SK-N-SH (cell line): Measurements from ENCODE around the gene POU2F1. TPM values are rescaled to one million over a fixed set of nuclear protein-coding genes. Genes with fewer than 3 reads are reported as not detected.

Source experiments
- CTCF ChIA-PET: fragments of 300-600, 350-600 bp; formaldehyde crosslinking; extraction: SDS; loops from one replicate; lab custom pipeline; 2021; lab: Yijun Ruan, JAX
- POLR2A ChIA-PET: fragments of 350-600 bp; sonication (Branson Sonifier 250); formaldehyde crosslinking; extraction: SDS; loops from one replicate; lab custom pipeline; 2020; ENCODE audit warnings: antibody characterized with exemption, inconsistent platforms; lab: Yijun Ruan, JAX
- DNase-seq: peaks from one replicate; pipeline ENCODE4 v3.0.0; 2012
- H2AFZ ChIP-seq: fragments of 200-600 bp; sonication (generic); 2 replicates; pipeline ENCODE4 v1.8.1; 2016; ENCODE audit warnings: antibody characterized with exemption, mild to moderate bottlenecking, low read depth
- H3F3A ChIP-seq: fragments of 200-600 bp; sonication (generic); replicated peaks from 2 replicates; pipeline ENCODE3; 2016; ENCODE audit warnings: antibody characterized with exemption, mild to moderate bottlenecking; ENCODE audit not compliant: insufficient read depth
- H3K27ac ChIP-seq, 2 experiments: fragments of 200-500 bp in 1 of 2; fragments of 200-600 bp in 1 of 2; sonication (Bioruptor generic) in 1 of 2; sonication (generic), shearing (Covaris generic) in 1 of 2; 2 replicates each; pipeline versions ENCODE4 v1.5.1 to v1.6.1; 2014 to 2016; ENCODE audit warnings: low read depth in 2 of 2, inconsistent platforms in 1 of 2, low read length in 1 of 2, mild to moderate bottlenecking in 1 of 2, mixed read lengths in 1 of 2
- H3K27me3 ChIP-seq: fragments of 200-600 bp; sonication (generic), shearing (Covaris generic); 2 replicates; pipeline ENCODE4 v1.6.1; 2016; ENCODE audit warnings: mixed run types; ENCODE audit not compliant: insufficient read depth
- H3K36me3 ChIP-seq, 2 experiments: fragments of 200-500 bp in 1 of 2; fragments of 200-600 bp in 1 of 2; sonication (Bioruptor generic) in 1 of 2; sonication (generic) in 1 of 2; replicated peaks in 1 of 2; 2 replicates each; pipeline versions ENCODE3 to v1.5.1; 2014 to 2016; ENCODE audit warnings: low read length in 1 of 2, mild to moderate bottlenecking in 1 of 2; ENCODE audit not compliant: insufficient read depth in 2 of 2, control insufficient read depth in 1 of 2
- H3K4me1 ChIP-seq, 2 experiments: fragments of 200-500 bp in 1 of 2; fragments of 200-600 bp in 1 of 2; sonication (Bioruptor generic) in 1 of 2; sonication (generic), shearing (Covaris generic) in 1 of 2; 2 replicates each; pipeline versions ENCODE4 v1.5.1 to v1.6.1; 2014 to 2016; ENCODE audit warnings: low read depth in 1 of 2, low read length in 1 of 2, mixed run types in 1 of 2; ENCODE audit not compliant: insufficient read depth in 2 of 2, control insufficient read depth in 1 of 2
- H3K4me2 ChIP-seq: fragments of 200-600 bp; sonication (generic), shearing (Covaris generic); 2 replicates; pipeline ENCODE4 v1.6.1; 2017; ENCODE audit warnings: mixed run types
- H3K4me3 ChIP-seq, 2 experiments: fragments of 200-500 bp in 1 of 2; fragments of 200-600 bp in 1 of 2; sonication (Bioruptor generic) in 1 of 2; sonication (generic), shearing (Covaris generic) in 1 of 2; 2 replicates each; pipeline versions ENCODE4 v1.5.1 to v1.8.1; 2014 to 2016; ENCODE audit warnings: low read depth in 2 of 2, inconsistent platforms in 1 of 2, low read length in 1 of 2, mild to moderate bottlenecking in 1 of 2, mixed read lengths in 1 of 2, moderate library complexity in 1 of 2
- H3K79me2 ChIP-seq: fragments of 200-600 bp; sonication (generic); 2 replicates; pipeline ENCODE4 v1.8.1; 2017; ENCODE audit warnings: mild to moderate bottlenecking; ENCODE audit not compliant: insufficient read depth
- H3K9ac ChIP-seq: fragments of 200-600 bp; sonication (generic); 2 replicates; pipeline ENCODE4 v1.6.1; 2017; ENCODE audit warnings: mixed run types
- H3K9me2 ChIP-seq: fragments of 200-600 bp; sonication (generic); 2 replicates; pipeline ENCODE4 v1.6.1; 2017; ENCODE audit warnings: mixed run types
- H3K9me3 ChIP-seq: fragments of 200-600 bp; sonication (generic); 2 replicates; pipeline ENCODE4 v1.6.1; 2017; ENCODE audit warnings: mixed run types, mild to moderate bottlenecking, moderate library complexity
- H4K20me1 ChIP-seq: fragments of 200-600 bp; sonication (generic); 2 replicates; pipeline ENCODE4 v1.6.1; 2017; ENCODE audit warnings: mild to moderate bottlenecking, mixed run types; ENCODE audit not compliant: insufficient read depth
- CHD2 ChIP-seq: fragments of 150-350 bp; IDR thresholded peaks from 2 replicates; pipeline ENCODE4 v1.6.1; 2018; ENCODE audit warnings: low read length; ENCODE audit not compliant: partially characterized antibody
- EP300 ChIP-seq, 2 experiments: IDR thresholded peaks; 2 replicates each; pipeline versions ENCODE4 v1.4.0 to v1.6.1; 2012; ENCODE audit warnings: borderline replicate concordance in 1 of 2, low read depth in 1 of 2, low read length in 1 of 2
- EZH2phosphoT487 ChIP-seq: fragments of 200-600 bp; sonication (generic); IDR thresholded peaks from 2 replicates; pipeline ENCODE4 v1.6.1; 2017; ENCODE audit warnings: low read depth, mixed run types, mild to moderate bottlenecking, antibody characterized with exemption, moderate library complexity, borderline replicate concordance
- FOSL2 ChIP-seq: IDR thresholded peaks from 2 replicates; pipeline ENCODE4 v1.4.0; 2012; ENCODE audit warnings: low read depth, mild to moderate bottlenecking, moderate library complexity, borderline replicate concordance
- FOXJ3 ChIP-seq: sonication (generic); formaldehyde crosslinking; IDR thresholded peaks from 2 replicates; pipeline ENCODE4 v1.5.1; 2020; ENCODE audit warnings: mild to moderate bottlenecking, missing genetic modification reagents
- GABPA ChIP-seq: IDR thresholded peaks from 2 replicates; pipeline ENCODE4 v1.4.0; 2012; ENCODE audit warnings: low read depth, mild to moderate bottlenecking
- GATA2 ChIP-seq: sonication (generic); formaldehyde crosslinking; IDR thresholded peaks from 2 replicates; pipeline ENCODE4 v1.5.0; 2020; ENCODE audit warnings: mild to moderate bottlenecking, missing genetic modification reagents
- NFIC ChIP-seq: IDR thresholded peaks from 2 replicates; pipeline ENCODE4 v1.4.0; 2012; ENCODE audit warnings: borderline replicate concordance
- POLR2AphosphoS5 ChIP-seq: IDR thresholded peaks from 2 replicates; pipeline ENCODE4 v1.6.1; 2012; ENCODE audit warnings: low read depth, low read length
- RCOR1 ChIP-seq: fragments of 150-350 bp; IDR thresholded peaks from 2 replicates; pipeline ENCODE4 v1.6.1; 2017; ENCODE audit warnings: antibody characterized with exemption, low read length
- RFX5 ChIP-seq: IDR thresholded peaks from 2 replicates; pipeline ENCODE4 v1.6.1; 2012; ENCODE audit warnings: mild to moderate bottlenecking, improper control_type of control experiment, low read length
- RXRA ChIP-seq: IDR thresholded peaks from 2 replicates; pipeline ENCODE4 v1.4.0; 2012; ENCODE audit warnings: low read depth, mild to moderate bottlenecking, borderline replicate concordance
- SIN3A ChIP-seq: IDR thresholded peaks from 2 replicates; pipeline ENCODE4 v1.6.1; 2012; ENCODE audit warnings: low read depth, mild to moderate bottlenecking, low read length, moderate library complexity, borderline replicate concordance
- SMC3 ChIP-seq: IDR thresholded peaks from 2 replicates; pipeline ENCODE4 v1.6.1; 2012; ENCODE audit warnings: low read depth, low read length, improper control_type of control experiment
- TEAD4 ChIP-seq: IDR thresholded peaks from 2 replicates; pipeline ENCODE4 v1.4.0; 2012; ENCODE audit warnings: mild to moderate bottlenecking, borderline replicate concordance; ENCODE audit not compliant: insufficient read depth
- polyA plus RNA-seq, 3 experiments: library from polyadenylated mRNA; depleted of rRNA; stranded (reverse); fragments of >200 nt; gene quantifications; 2 replicates each; pipeline ENCODE4 v1.2.3, GENCODE V29; 2012
- TF ChIP-seq, protein P1 (sequence below): IDR thresholded peaks from 2 replicates; pipeline ENCODE4 v1.4.0; 2012; ENCODE audit warnings: low read depth, borderline replicate concordance
- TF ChIP-seq, protein P2 (sequence below): IDR thresholded peaks from 2 replicates; pipeline ENCODE4; 2012
- TF ChIP-seq, protein P3 (sequence below): IDR thresholded peaks from 2 replicates; pipeline ENCODE4 v1.4.0; 2012; ENCODE audit warnings: low read depth, borderline replicate concordance

The POU2F1 gene
- polyA plus RNA-seq, 1 of the 3 experiments (the other 2 are of a cell fraction), result 1.2 TPM

DNA sequence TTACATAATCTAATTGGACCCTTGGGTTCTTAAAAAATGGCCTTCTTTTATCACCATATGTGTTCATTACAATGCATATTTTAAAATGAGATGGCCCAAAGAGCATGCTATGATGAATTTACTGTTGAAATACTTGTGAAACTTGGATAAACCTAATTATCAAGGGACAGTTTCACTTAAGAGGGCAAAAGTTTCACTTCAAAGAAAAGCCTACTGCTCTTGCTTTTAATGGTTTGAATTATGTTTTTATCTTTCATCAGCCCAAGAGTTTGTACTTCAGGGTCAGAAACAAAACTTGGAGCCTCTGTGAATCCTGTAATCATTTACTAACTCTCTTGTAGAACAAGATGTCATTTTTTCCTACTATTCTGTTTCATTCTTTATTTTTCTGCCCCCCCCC is 32.3 kb downstream of the POU2F1 start:
- no peak overlapping the region for H3K4me3 ChIP-seq
- no peaks in the 10 kb centered on the region for H3K27me3 ChIP-seq
- H3K4me2 ChIP-seq, result no peak overlapping the region
- CTCF ChIA-PET, result interaction anchor here (3.0 kb wide), 1 partner anchor 15 kb away, joined by 10 read pairs; no protein-coding TSS in a partner anchor
- POLR2A ChIA-PET, result no interaction called here
- no peaks in the 10 kb centered on the region for H3K9me2 ChIP-seq
- peaks cover 8% of the 10 kb centered on the region; the same call in 1 of the 2 replicates for H4K20me1 ChIP-seq
- TF ChIP-seq SMC3 (no peak), POLR2AphosphoS5 (no peak), GABPA (no peak), SIN3A (no peak), CHD2 (no peak), FOXJ3 (no peak), EZH2phosphoT487 (no peak), TEAD4 (no peak), GATA2 (CRISPR knock-in tag) (no peak), RXRA (no peak), NFIC (no peak), FOSL2 (no peak), EP300 (IDR thresholded peaks at IDR 0.05; ENCODE audit: borderline replicate concordance in 1 of 2, low read depth in 1 of 2, low read length in 1 of 2) (no peak), RCOR1 (no peak), RFX5 (no peak)
- TF ChIP-seq, protein P1, sequence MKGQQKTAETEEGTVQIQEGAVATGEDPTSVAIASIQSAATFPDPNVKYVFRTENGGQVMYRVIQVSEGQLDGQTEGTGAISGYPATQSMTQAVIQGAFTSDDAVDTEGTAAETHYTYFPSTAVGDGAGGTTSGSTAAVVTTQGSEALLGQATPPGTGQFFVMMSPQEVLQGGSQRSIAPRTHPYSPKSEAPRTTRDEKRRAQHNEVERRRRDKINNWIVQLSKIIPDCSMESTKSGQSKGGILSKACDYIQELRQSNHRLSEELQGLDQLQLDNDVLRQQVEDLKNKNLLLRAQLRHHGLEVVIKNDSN, result no peak
- TF ChIP-seq, protein P2, sequence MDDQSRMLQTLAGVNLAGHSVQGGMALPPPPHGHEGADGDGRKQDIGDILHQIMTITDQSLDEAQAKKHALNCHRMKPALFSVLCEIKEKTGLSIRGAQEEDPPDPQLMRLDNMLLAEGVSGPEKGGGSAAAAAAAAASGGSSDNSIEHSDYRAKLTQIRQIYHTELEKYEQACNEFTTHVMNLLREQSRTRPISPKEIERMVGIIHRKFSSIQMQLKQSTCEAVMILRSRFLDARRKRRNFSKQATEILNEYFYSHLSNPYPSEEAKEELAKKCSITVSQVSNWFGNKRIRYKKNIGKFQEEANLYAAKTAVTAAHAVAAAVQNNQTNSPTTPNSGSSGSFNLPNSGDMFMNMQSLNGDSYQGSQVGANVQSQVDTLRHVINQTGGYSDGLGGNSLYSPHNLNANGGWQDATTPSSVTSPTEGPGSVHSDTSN, result no peak
- TF ChIP-seq, protein P3, sequence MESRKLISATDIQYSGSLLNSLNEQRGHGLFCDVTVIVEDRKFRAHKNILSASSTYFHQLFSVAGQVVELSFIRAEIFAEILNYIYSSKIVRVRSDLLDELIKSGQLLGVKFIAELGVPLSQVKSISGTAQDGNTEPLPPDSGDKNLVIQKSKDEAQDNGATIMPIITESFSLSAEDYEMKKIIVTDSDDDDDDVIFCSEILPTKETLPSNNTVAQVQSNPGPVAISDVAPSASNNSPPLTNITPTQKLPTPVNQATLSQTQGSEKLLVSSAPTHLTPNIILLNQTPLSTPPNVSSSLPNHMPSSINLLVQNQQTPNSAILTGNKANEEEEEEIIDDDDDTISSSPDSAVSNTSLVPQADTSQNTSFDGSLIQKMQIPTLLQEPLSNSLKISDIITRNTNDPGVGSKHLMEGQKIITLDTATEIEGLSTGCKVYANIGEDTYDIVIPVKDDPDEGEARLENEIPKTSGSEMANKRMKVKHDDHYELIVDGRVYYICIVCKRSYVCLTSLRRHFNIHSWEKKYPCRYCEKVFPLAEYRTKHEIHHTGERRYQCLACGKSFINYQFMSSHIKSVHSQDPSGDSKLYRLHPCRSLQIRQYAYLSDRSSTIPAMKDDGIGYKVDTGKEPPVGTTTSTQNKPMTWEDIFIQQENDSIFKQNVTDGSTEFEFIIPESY, result no peak
- TF ChIP-seq, all 33 proteins: peak for 0
- Histone ChIP-seq H3F3A (no peaks in the 10 kb centered on the region), H3K27ac (no peak overlapping the region), H2AFZ (no peak overlapping the region), H3K9me3 (no peaks in the 10 kb centered on the region), H3K79me2 (peaks cover 34% of the 10 kb centered on the region), H3K36me3 (peaks cover 0 to 4% of the 10 kb centered on the region in 2 experiments), H3K9ac (no peak overlapping the region), H3K4me1 (peaks cover 0 to 2% of the 10 kb centered on the region in 2 experiments; a peak in 3 of 4 replicates)
- no peak for DNase-seq
